Sigmoid colon (tissue), 4 donors: ENCODE measurements around the gene TMEM9.

Experiments
- POLR2A ChIP-seq, 2 donors: fragments of 450-650 bp; IDR thresholded peaks; one replicate each; pipeline ENCODE4 v1.6.1; 2016; ENCODE audit warnings: antibody characterized with exemption in 2 of 2, mild to moderate bottlenecking in 2 of 2, moderate library complexity in 2 of 2
- POLR2AphosphoS5 ChIP-seq, 4 donors: sonication (generic); formaldehyde crosslinking; IDR thresholded peaks; one replicate each; pipeline ENCODE4 v1.6.1; 2017; ENCODE audit warnings: antibody characterized with exemption in 4 of 4
- TF ChIP-seq, protein P1 (sequence below), 4 experiments: fragments of 450-650 bp in 3 of 4; fragments of 200-600 bp in 1 of 4; IDR thresholded peaks; one replicate each; pipeline ENCODE4 v1.5.1; 2016 to 2019; ENCODE audit warnings: antibody characterized with exemption in 4 of 4, mild to moderate bottlenecking in 3 of 4, moderate library complexity in 2 of 4

GRCh38 chr1:201105688-201106087, 48.6 kb downstream of the TMEM9 start:
- TF ChIP-seq, protein P1, sequence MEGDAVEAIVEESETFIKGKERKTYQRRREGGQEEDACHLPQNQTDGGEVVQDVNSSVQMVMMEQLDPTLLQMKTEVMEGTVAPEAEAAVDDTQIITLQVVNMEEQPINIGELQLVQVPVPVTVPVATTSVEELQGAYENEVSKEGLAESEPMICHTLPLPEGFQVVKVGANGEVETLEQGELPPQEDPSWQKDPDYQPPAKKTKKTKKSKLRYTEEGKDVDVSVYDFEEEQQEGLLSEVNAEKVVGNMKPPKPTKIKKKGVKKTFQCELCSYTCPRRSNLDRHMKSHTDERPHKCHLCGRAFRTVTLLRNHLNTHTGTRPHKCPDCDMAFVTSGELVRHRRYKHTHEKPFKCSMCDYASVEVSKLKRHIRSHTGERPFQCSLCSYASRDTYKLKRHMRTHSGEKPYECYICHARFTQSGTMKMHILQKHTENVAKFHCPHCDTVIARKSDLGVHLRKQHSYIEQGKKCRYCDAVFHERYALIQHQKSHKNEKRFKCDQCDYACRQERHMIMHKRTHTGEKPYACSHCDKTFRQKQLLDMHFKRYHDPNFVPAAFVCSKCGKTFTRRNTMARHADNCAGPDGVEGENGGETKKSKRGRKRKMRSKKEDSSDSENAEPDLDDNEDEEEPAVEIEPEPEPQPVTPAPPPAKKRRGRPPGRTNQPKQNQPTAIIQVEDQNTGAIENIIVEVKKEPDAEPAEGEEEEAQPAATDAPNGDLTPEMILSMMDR (IDR thresholded peaks at IDR 0.05), result no peak
- TF ChIP-seq POLR2A (IDR thresholded peaks at IDR 0.05) (no peak), POLR2AphosphoS5 (IDR thresholded peaks at IDR 0.05) (no peak)
